IMR-90 (cell line): Measurements from ENCODE around the gene KCNK5.
A peak's percentile ranks its signal among the peaks of the same experiment; 100 is the strongest.

ENCODE experiments used
- BHLHE40 ChIP-seq: fragments of 150-350 bp; IDR thresholded peaks from 2 replicates; pipeline ENCODE4 v1.6.1; 2016; ENCODE audit warnings: mild to moderate bottlenecking, low read depth, low read length
- CEBPB ChIP-seq: IDR thresholded peaks from 2 replicates; pipeline ENCODE4 v1.6.1; 2012; ENCODE audit warnings: low read depth, low read length, improper control_type of control experiment
- CTCF ChIP-seq: conservative IDR thresholded peaks from 2 replicates; pipeline ENCODE4 v1.5.1; 2012; ENCODE audit warnings: mild to moderate bottlenecking, low read depth, low read length, improper control_type of control experiment
- ELK1 ChIP-seq: fragments of 150-350 bp; IDR thresholded peaks from 2 replicates; pipeline ENCODE4 v1.6.1; 2016; ENCODE audit warnings: low read depth, mild to moderate bottlenecking, low read length, moderate library complexity, borderline replicate concordance
- MAFK ChIP-seq: IDR thresholded peaks from 2 replicates; pipeline ENCODE4 v1.6.1; 2012; ENCODE audit warnings: low read depth, low read length, improper control_type of control experiment
- MXI1 ChIP-seq: IDR thresholded peaks from 2 replicates; pipeline ENCODE4 v1.6.1; 2012; ENCODE audit warnings: low read depth, mild to moderate bottlenecking, low read length, moderate library complexity, borderline replicate concordance
- POLR2A ChIP-seq: IDR thresholded peaks from 2 replicates; pipeline ENCODE4 v1.6.1; 2012; ENCODE audit warnings: mild to moderate bottlenecking, low read depth, low read length
- RAD21 ChIP-seq: IDR thresholded peaks from 2 replicates; pipeline ENCODE4 v1.6.1; 2012; ENCODE audit warnings: low read length, improper control_type of control experiment
- SMC3 ChIP-seq: fragments of 150-350 bp; IDR thresholded peaks from 2 replicates; pipeline ENCODE4 v1.6.1; 2016; ENCODE audit warnings: low read depth, mild to moderate bottlenecking, antibody characterized with exemption, low read length, moderate library complexity
- USF2 ChIP-seq: fragments of 150-350 bp; IDR thresholded peaks from 2 replicates; pipeline ENCODE4 v1.6.1; 2017; ENCODE audit warnings: mild to moderate bottlenecking, antibody characterized with exemption, low read length, low read depth

- no peak for TF ChIP-seq ELK1
- TF ChIP-seq CTCF = no peak
- no peak for TF ChIP-seq POLR2A
- TF ChIP-seq SMC3 = no peak
- TF ChIP-seq USF2 = no peak
- TF ChIP-seq MXI1 = no peak
- TF ChIP-seq MAFK = peak; percentile 92
- TF ChIP-seq RAD21 = no peak
- TF ChIP-seq BHLHE40 = no peak
- TF ChIP-seq CEBPB = no peak
Observed at GRCh38 chr6:39206250-39206721, 23.0 kb downstream of the KCNK5 start.
